HG03025 (cell line): ENCODE data around the gene NTN1.

ENCODE experiments used
- ATAC-seq: cut with Tn5 transposase; IDR thresholded peaks from one replicate; pipeline ENCODE4 v1.9.1; 2021; ENCODE audit warnings: mild to moderate bottlenecking, moderate library complexity; ENCODE audit not compliant: unreplicated experiment, low FRiP score

NTN1 gene

GRCh38 chr17:9226794-9227135 lies 205.5 kb downstream of the NTN1 start:
- ATAC-seq: no peak

- ATAC-seq: no peak
Measured at GRCh38 chr17:9227819-9228407, 206.6 kb downstream of the NTN1 start.

DNA sequence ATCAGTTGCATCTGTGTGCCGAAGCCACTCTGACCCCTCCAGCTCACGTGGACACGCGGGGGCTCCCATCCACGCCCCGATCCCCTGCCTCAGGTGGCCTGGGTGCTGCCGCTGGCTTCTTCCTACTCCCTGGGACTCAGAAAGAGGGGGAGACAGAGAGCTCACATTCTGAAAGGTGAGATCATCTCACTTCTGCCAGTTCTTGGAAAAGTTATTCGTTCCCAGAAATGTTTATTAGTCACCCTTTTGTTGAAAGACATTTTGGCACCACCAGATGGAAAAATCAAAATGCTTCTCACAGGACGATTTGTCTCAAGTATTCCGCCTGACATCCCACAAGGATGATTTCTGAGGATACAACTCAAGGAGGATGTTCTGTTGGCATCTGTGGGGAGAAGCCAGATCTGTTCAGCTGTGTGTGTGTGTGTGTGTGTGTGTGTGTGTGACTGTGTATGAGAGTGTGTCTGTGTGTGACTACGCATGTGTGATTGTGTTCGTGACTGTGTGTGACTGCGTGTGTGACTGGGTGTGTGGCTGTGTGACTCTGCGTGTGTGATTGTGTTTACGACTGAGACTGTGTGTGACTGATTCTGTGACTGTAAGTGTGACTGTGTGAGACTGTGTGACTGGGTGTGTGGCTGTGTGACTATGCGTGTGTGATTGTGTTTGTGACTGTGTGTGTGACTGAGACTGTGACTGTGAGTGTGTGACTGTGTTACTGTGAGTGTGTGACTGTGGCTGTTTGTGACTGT lies 207.3 kb downstream of the NTN1 start:
- ATAC-seq: no peak

GRCh38 chr17:9229160-9229825 lies 208.0 kb downstream of the NTN1 start:
- ATAC-seq: no peak

DNA sequence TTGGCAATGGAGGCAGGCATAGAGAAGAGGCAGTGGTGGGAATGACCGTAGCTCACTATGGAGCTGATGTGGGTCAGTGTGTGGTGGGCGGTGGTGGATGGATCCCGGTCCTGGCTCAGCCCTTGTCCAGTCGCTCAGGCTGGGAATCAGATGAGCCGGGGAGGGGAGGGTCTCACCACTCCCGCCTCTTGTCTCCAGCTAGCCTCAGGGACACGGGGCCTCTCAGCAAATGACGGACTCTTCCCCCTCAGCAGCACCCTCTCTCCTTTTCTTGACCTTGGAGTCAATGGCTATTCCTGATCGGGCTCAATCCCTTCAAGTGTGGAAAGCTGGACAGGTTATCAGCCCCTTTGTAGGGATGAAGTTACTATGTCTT lies 208.5 kb downstream of the NTN1 start:
- ATAC-seq: no peak

GRCh38 chr17:9230346-9230745 lies 209.0 kb downstream of the NTN1 start:
- ATAC-seq: no peak

DNA sequence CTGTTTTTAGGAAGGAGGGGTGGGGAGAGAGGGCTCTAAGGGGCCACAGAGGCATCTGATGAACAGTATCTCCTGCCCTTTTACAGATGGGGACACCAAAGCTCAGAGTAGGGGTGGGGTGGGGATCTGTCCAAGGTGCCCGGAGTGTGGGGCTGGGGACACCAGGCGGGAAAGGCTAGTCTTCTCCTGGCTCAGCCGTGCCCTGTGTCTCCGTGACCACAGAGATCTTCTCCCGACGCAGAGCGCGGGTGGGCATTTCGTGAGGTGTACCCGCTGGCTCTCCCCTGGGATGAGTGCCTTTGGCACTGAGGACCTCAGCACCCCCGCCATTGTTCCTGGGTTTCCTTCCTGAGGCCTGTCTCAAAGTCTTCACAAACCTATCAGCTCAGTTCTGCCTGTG lies 209.6 kb downstream of the NTN1 start:
- no peak for ATAC-seq

DNA sequence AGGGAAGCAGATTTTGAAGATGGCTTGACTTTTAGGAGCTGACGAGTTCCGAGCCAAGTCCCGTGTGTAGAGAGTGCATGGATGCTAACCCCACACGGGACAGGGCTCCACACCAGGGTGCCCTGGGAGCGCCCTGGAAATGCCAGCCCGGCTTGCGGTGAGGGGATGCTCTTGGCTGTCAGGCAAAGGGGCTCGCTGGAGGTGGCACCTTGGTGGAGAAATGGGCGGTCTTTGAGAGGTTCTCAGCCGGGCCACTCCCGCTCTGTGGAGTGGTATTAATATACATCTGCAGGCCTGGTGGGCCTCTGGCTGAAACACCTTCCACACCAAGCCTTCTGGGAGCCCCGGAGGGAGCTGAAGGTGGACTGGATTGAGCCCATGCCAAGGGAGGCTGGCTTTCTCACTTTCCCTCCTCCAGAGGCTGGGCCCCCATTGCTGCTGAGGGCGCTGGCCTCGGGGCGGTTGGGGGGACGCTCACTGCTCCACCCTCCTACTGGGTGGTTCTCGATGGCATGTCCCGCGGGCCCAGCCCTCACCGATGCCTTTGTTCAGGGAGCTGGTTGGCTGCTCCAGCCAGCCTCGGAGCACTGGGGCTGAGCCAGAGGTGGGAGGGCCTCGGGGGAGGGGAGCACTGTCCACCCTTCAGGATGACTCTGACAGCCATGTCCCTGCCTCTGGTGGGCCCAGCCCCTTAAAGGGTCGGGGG lies 210.3 kb downstream of the NTN1 start:
- ATAC-seq: no peak

DNA sequence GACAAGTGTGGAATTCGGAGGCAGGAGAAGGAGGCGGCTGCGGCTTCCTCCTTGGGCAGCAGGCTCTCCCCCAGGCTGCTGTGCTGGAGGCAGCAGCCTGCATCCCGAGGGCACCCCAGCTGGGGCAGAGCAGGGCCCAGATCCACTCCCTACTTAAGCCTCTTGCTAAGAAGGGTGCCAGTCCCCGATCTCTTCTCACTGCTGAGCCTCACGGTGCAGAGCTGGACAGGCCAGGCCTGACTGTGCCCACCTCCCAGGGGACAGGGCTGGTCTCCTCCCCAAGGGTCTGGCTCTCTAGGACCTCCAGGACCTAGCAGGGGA lies 210.8 kb downstream of the NTN1 start:
- no peak for ATAC-seq

DNA sequence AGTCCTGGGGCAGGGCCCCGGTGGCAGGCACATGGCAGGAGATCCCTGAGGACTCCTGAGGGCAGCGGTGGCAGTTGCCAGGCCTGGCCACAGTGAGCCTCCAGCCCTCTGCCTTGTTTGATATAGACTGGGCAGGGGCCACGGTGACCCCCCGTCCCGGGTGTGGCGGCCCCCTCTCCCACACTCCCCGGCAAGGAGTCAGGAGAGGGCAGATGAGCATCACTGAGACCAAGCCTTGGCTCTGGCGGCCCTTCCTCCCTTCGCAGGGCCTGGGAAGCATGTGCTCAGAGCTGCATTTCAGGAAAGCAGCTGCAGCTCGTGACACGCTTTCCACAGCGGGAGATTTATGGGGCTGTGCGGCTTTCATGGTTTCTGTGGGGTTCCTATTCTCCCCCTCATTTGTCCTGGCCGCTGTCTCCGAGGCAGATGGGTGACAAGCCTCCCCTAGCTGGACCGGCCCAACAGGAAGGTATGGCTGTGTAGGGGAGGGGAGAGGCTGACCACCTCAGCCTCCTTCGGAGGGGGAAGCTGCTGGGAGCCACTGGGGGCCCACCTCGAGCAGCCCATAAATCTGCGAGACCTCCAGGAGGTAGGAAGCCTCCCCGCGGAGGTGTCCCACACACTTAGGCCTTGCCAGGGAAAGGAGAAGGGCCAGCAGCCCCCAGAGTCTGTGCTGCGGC lies 211.4 kb downstream of the NTN1 start:
- ATAC-seq: no peak

GRCh38 chr17:9233271-9233599 lies 211.9 kb downstream of the NTN1 start:
- no peak for ATAC-seq

DNA sequence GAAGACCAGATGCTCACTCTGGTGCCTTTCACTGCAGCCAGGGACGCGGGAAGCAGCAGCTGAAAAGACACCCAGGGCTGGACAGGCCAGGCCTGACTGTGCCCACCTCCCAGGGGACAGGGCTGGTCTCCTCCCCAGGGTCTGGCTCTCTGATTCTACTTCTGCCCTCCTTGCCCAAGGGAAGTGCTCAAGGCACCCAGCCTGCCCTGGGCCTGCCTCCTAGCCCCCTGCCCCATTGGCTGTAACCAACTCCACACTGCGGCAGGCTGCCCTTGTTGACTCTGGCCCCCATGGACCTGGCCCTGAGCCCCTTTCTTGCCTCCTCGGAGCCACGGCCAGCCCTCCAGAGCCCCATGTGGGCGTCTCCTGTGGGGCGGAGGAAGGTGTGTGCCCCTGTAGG lies 212.5 kb downstream of the NTN1 start:
- ATAC-seq: no peak

DNA sequence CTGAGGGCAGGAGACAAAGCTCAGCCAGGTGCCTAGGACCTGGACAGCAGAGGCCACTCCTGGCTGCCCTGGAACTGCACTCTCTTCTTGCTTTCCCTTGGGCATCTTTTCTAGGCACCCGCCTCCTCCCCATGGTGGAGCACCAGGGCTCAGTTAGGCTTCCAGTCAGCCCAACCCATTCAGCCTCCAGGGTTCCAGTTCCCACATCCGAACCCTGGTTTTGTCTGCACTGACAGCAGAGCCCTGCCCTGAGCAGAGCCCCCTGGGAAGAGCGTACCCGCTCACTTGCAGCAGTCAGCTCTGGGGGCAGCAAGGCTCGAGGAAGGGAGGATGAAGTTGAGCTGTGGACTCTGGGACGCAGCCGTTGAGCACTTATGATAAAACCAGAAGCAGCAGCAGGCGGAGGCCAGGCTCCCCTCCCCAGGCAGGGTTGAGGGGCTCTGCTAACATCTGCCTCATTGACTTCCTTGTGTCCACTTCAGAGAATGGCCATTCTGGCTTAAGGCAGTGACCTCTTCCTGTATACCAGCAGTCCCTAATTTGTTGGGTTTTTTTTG lies 213.2 kb downstream of the NTN1 start:
- ATAC-seq: no peak

- ATAC-seq: no peak
Measured at GRCh38 chr17:9235346-9235745, 214.0 kb downstream of the NTN1 start.

GRCh38 chr17:9236286-9237052 lies 215.2 kb downstream of the NTN1 start:
- ATAC-seq: no peak

GRCh38 chr17:9237053-9237410 lies 215.7 kb downstream of the NTN1 start:
- ATAC-seq: no peak

GRCh38 chr17:9237661-9238301 lies 216.5 kb downstream of the NTN1 start:
- no peak for ATAC-seq

- ATAC-seq: no peak
Measured at GRCh38 chr17:9238340-9239245, 217.3 kb downstream of the NTN1 start.
